Measurements from ENCODE around the gene IQCN. TPM values are rescaled to one million over a fixed set of nuclear protein-coding genes. Genes with fewer than 3 reads are reported as not detected.
A peak's percentile ranks its signal among the peaks of the same experiment; 100 is the strongest.

IQCN gene
- total RNA-seq, 4 donors from 2014 or later, result 4.8 to 49.7 (median 17.5) TPM

DNA sequence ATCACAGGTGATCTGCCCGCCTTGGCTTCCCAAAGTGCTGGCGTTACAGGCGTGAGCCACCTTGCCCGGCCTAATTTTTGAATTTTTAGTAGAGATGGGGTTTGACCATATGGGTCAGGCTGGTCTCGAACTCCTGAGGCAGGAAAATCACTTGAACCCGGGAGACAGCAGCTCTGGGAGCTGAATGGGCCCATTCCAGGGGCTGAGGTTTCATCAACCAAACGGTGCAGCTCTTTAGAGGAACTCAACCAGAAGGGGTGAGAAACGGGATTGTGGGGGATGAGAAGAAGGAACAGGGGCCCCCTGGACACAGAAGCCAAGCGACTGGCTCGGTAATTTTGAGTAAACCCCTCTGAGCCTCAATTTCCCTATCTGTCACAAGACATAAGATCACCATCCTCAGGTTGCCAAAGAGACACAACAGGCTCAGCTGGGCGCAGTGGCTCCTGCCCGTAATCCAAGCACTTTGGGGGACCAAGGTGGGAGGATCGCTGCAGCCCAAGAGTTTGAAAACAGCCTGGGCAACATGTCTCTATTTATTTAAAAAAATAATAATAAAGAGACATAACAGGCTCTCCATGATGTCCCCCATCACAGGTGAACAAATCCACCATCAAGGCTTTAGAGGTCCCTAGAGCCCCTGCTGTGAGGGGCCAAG is 562 bp downstream of the IQCN start:
- in situ Hi-C loops (cut with MboI; ENCODE audit: low pct_ligation_motif_present in 1 of 4, low pct_unique_long_range_greater_than_20kb in 1 of 4, low sequenced_read_pairs in 3 of 4) (loop anchor here in 2 of 4 donors (10.0 to 25.0 kb wide), 2 partner anchors 51 to 139 kb away; partner anchors contain the start of genes LSM4 (in 2 of the 2) and SSBP4 (in 1 of the 2)), intact Hi-C loops (cut with DNase I; ENCODE audit: low total_unique reads) (no loop called here)
- H3K27ac ChIP-seq, result peak overlapping the region; percentile 77 to 100 (median 90)
- no peak for DNase-seq
- TF ChIP-seq POLR2AphosphoS5 (IDR thresholded peaks at IDR 0.05) (peak in 2 of 3 donors; percentile 40 to 42), EP300 (IDR thresholded peaks at IDR 0.05; ENCODE audit: low read depth) (no peak)
- WGBS, 2 donors (ENCODE audit: low coverage in 1 of 2), result 93 to 95% methylated on average over 4 to 13 of the region's 13 CpGs
- H3K4me1 ChIP-seq, result peaks cover 25 to 58% (median 41%) of the 10 kb centered on the region in 4 donors
- no peaks in the 10 kb centered on the region for H3K27me3 ChIP-seq
- H3K4me3 ChIP-seq, result no peak overlapping the region
- H3K36me3 ChIP-seq, result peaks cover 0 to 3% (median 1%) of the 10 kb centered on the region in 4 donors
- no peaks in the 10 kb centered on the region for H3K9me3 ChIP-seq

DNA sequence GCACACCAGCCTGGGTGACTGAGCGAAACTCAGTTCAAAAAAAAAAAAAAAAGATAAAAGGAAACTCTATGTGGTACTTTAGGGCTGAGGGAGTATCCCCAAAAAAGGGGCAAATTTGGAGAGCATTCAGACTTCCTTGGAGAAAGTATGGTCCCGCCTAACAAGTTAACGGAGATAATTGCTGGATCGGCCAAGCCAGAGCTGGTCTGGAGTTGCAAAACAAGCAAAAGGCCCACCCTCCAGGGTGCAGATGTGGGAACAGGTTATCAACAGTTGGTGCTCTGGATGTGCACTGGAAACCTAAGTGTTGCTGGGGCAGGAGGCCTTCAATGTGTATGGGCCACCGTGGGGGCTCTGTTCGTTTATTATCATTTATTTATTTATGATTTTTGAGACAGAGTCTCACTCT is 2.8 kb downstream of the IQCN start:
- Histone ChIP-seq H3K4me1 (peaks cover 15 to 38% (median 24%) of the 10 kb centered on the region in 4 donors), H3K4me3 (no peak overlapping the region), H3K36me3 (peaks cover 0 to 10% (median 2%) of the 10 kb centered on the region in 4 donors), H3K27ac (no peak overlapping the region), H3K27me3 (no peaks in the 10 kb centered on the region), H3K9me3 (no peaks in the 10 kb centered on the region)
- intact Hi-C loops (cut with DNase I; ENCODE audit: low total_unique reads) (no loop called here), in situ Hi-C loops (cut with MboI; ENCODE audit: low pct_ligation_motif_present in 1 of 4, low pct_unique_long_range_greater_than_20kb in 1 of 4, low sequenced_read_pairs in 3 of 4) (loop anchor here in 2 of 4 donors (10.0 to 25.0 kb wide), 2 partner anchors 53 to 141 kb away; partner anchors contain the start of genes LSM4 (in 2 of the 2) and SSBP4 (in 1 of the 2))
- 63 to 68% methylated on average over 4 to 6 of the region's 6 CpGs for WGBS, 2 donors (ENCODE audit: low coverage in 1 of 2)
- TF ChIP-seq EP300 (IDR thresholded peaks at IDR 0.05; ENCODE audit: low read depth) (no peak), POLR2AphosphoS5 (IDR thresholded peaks at IDR 0.05) (peak in 1 of 3 donors; percentile 34)
- DNase-seq, result no peak

DNA sequence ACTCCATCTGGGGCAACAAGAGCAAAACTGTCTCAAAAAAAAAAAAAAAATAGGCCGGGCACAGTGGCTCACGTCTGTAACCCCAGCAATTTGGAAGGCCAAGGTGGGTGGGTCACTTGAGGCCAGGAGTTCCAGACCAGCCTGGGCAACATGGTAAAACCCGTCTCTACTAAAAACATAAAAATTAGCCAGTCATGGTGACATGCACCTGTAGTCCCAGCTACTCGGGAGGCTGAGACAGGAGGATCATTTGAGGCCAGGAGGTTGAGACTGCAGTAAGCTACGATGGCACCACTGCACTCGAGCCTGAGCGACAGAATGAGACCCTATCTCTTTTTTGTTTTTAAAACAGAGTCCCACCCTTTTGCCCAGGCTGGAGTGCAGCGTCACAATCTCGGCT is 3.9 kb downstream of the IQCN start:
- Histone ChIP-seq H3K36me3 (peaks cover 0 to 13% (median 2%) of the 10 kb centered on the region in 4 donors), H3K4me1 (peaks cover 10 to 27% (median 16%) of the 10 kb centered on the region in 4 donors), H3K9me3 (no peaks in the 10 kb centered on the region), H3K4me3 (no peak overlapping the region), H3K27ac (no peak overlapping the region), H3K27me3 (no peaks in the 10 kb centered on the region)
- DNase-seq, result no peak
- intact Hi-C loops (cut with DNase I; ENCODE audit: low total_unique reads) (no loop called here), in situ Hi-C loops (cut with MboI; ENCODE audit: low pct_ligation_motif_present in 1 of 4, low pct_unique_long_range_greater_than_20kb in 1 of 4, low sequenced_read_pairs in 3 of 4) (loop anchor here in 2 of 4 donors (10.0 to 25.0 kb wide), 2 partner anchors 54 to 142 kb away; partner anchors contain the start of genes LSM4 (in 2 of the 2) and SSBP4 (in 1 of the 2))
- no peak for TF ChIP-seq POLR2AphosphoS5 (IDR thresholded peaks at IDR 0.05)
- no peak for TF ChIP-seq EP300 (IDR thresholded peaks at IDR 0.05; ENCODE audit: low read depth)
- TF ChIP-seq POLR2A (IDR thresholded peaks at IDR 0.05), result no peak
- TF ChIP-seq, protein P1, sequence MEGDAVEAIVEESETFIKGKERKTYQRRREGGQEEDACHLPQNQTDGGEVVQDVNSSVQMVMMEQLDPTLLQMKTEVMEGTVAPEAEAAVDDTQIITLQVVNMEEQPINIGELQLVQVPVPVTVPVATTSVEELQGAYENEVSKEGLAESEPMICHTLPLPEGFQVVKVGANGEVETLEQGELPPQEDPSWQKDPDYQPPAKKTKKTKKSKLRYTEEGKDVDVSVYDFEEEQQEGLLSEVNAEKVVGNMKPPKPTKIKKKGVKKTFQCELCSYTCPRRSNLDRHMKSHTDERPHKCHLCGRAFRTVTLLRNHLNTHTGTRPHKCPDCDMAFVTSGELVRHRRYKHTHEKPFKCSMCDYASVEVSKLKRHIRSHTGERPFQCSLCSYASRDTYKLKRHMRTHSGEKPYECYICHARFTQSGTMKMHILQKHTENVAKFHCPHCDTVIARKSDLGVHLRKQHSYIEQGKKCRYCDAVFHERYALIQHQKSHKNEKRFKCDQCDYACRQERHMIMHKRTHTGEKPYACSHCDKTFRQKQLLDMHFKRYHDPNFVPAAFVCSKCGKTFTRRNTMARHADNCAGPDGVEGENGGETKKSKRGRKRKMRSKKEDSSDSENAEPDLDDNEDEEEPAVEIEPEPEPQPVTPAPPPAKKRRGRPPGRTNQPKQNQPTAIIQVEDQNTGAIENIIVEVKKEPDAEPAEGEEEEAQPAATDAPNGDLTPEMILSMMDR (IDR thresholded peaks at IDR 0.05), result no peak
- 75 to 85% methylated on average over 4 to 9 of the region's 9 CpGs for WGBS, 2 donors (ENCODE audit: low coverage in 1 of 2)

DNA sequence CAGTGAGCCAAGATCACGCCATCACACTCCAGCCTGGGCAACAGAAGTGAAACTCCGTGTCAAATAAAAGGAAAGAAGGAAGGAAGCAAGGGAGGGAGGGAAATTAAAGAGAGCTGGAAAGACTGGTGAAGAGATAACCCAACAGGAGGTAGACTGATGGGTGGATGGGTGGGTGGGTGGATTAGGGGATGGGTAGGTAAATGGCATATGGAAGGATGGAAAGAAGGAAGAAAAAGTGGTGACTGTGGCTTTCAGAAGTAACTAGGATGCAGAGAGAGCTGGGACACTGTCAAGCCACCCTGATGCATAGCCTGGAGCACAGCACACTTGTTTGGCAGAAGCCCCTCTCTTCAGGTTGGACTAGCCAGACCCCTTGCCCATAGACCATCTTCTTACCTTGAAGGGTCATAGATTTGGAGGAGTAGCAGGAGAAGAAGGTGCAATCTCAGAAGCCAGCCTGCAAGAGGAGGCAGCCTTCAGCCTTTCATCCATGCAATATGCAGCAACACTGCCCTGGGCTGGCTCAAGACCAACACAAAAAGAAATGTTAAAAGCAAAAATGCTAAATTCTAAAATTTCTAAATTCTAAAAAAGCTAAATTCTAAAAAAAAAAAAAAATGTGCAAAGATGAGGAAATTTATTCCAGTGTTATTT is 5.1 kb downstream of the IQCN start:
- no peak for DNase-seq
- Histone ChIP-seq H3K27ac (no peak overlapping the region), H3K27me3 (no peaks in the 10 kb centered on the region), H3K9me3 (no peaks in the 10 kb centered on the region), H3K36me3 (peaks cover 0 to 13% (median 2%) of the 10 kb centered on the region in 4 donors), H3K4me1 (peaks cover under 1 to 15% (median 5%) of the 10 kb centered on the region in 4 donors), H3K4me3 (no peak overlapping the region)
- WGBS, 2 donors (ENCODE audit: low coverage in 1 of 2), result 79 to 83% methylated on average over 1 to 2 of the region's 2 CpGs
- TF ChIP-seq, protein P1 (IDR thresholded peaks at IDR 0.05), result no peak
- no peak for TF ChIP-seq POLR2A (IDR thresholded peaks at IDR 0.05)
- TF ChIP-seq POLR2AphosphoS5 (IDR thresholded peaks at IDR 0.05), result no peak
- TF ChIP-seq EP300 (IDR thresholded peaks at IDR 0.05; ENCODE audit: low read depth), result no peak
- intact Hi-C loops (cut with DNase I; ENCODE audit: low total_unique reads) (loop anchor here (10.0 kb wide), 1 partner anchor 146 kb away; the partner anchor contains the start of gene SSBP4), in situ Hi-C loops (cut with MboI; ENCODE audit: low pct_ligation_motif_present in 1 of 4, low pct_unique_long_range_greater_than_20kb in 1 of 4, low sequenced_read_pairs in 3 of 4) (loop anchor here in 1 of 4 donors (25.0 kb wide), 1 partner anchor 143 kb away; the partner anchor contains the start of gene SSBP4)

Measured in transverse colon (tissue), 4 donors.